GM13977 (cell line): ENCODE results near the gene ARID4A.
"Not testable (repeated sequence)": the region's sequence is repeated elsewhere in the genome, so short reads cannot be mapped to it uniquely, and the experiment has no call there.

Source experiments
- DNase-seq: peaks from one replicate; pipeline ENCODE4 v3.0.0; 2012; ENCODE audit warnings: low spot score
- CTCF ChIP-seq: IDR thresholded peaks from 2 replicates; pipeline ENCODE4 v1.5.1; 2012; ENCODE audit warnings: mild to moderate bottlenecking, control low read depth; ENCODE audit not compliant: insufficient read depth; ENCODE audit errors: extremely low read depth, missing control alignments
- in situ Hi-C: fragments of 300-500 bp; cut with MboI; formaldehyde crosslinking; loops from one replicate; pipeline ENCODE4 v1.12.0; 2022; ENCODE audit warnings: low sequenced_read_pairs, low pct_unique_long_range_greater_than_20kb, mixed read lengths, inconsistent platforms; ENCODE audit not compliant: unreplicated experiment

Gene ARID4A

GRCh38 chr14:58298477-58299400 lies at the start of gene ARID4A:
Gene ARID4A, plus strand, starts transcription at chr14:58298555. Its CDS starts 1,300 bp downstream, at chr14:58299855.
- TF ChIP-seq CTCF: no peak
- in situ Hi-C loops: no loop called here
- peak; percentile 64 for DNase-seq

DNA sequence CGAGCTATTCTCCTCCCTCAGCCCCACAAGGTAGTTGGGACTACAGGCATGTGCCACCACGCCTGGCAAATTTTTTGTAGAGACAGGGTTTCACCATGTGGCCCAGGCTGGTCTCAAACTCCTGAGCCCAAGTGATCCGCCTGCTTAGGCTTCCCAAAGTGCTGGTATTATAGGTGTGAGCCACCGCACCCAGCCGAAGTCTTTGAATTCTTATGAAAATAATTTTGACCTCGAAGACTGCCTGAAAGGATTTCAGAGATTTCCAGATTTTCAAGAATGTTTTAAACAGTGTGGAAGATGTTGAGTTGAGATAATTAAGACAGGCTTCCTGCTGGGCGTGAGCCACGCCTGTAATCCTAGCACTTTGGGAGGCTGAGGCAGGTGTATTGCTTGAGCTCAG lies 48.7 kb upstream of the ARID4A start:
- in situ Hi-C loops: no loop called here
- DNase-seq: no peak
- no peak for TF ChIP-seq CTCF

GRCh38 chr14:58258156-58258555 lies 40.2 kb upstream of the ARID4A start:
- in situ Hi-C loops: no loop called here
- no peak for TF ChIP-seq CTCF
- no peak for DNase-seq

- DNase-seq, in situ Hi-C loops: not testable (repeated sequence)
These were observed 36.4 kb upstream of the ARID4A start for GRCh38 chr14:58262005-58262404.

GRCh38 chr14:58265401-58265800 lies 33.0 kb upstream of the ARID4A start:
- in situ Hi-C loops: no loop called here
- no peak for TF ChIP-seq CTCF
- no peak for DNase-seq

DNA sequence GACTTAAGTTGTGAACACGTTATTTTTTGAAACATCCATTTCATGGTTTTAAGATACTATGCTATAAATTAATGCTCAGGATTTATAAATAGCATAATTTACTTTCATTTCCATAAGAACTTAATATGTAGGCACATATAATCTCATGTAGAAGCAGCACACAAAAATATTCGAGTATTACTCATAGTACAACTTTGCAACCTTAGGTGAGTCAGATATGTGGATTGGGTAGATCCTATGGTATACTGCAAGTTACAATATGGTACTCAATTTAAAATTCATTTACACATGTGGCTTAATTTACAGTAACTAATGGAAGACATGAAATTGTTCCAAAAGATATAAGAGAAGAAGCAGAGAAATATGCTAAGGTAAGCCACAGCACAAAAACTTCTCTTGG lies 27.7 kb upstream of the ARID4A start:
- no peak for DNase-seq
- TF ChIP-seq CTCF: no peak
- in situ Hi-C loops: no loop called here

- in situ Hi-C loops: no loop called here
- DNase-seq: no peak
- TF ChIP-seq CTCF: no peak
These were observed 25.6 kb upstream of the ARID4A start for GRCh38 chr14:58272588-58273372.
